H9 (cell line): ENCODE measurements around the gene PTPRJ. TPM values are rescaled to one million over a fixed set of nuclear protein-coding genes. Genes with fewer than 3 reads are reported as not detected.
"Not testable (repeated sequence)": the region's sequence is repeated elsewhere in the genome, so short reads cannot be mapped to it uniquely, and the experiment has no call there.

Experiments used
- DNase-seq: peaks from one replicate; pipeline ENCODE4 v3.0.0-alpha.2; 2017
- H2AFZ ChIP-seq: one replicate; pipeline ENCODE4 v1.6.1; 2013; ENCODE audit warnings: mild to moderate bottlenecking, low read length, control low read depth, moderate library complexity
- H2AK5ac ChIP-seq: 2 replicates; pipeline ENCODE4 v1.6.1; 2013; ENCODE audit warnings: low read length, control low read depth, mixed read lengths; ENCODE audit not compliant: insufficient read length
- H2BK120ac ChIP-seq: one replicate; pipeline ENCODE4 v1.6.1; 2013; ENCODE audit warnings: low read depth, mild to moderate bottlenecking, low read length, control low read depth, inconsistent platforms; ENCODE audit not compliant: poor library complexity, severe bottlenecking
- H2BK12ac ChIP-seq: 2 replicates; pipeline ENCODE4 v1.6.1; 2013; ENCODE audit warnings: low read length, control low read depth, mixed read lengths, low read depth; ENCODE audit not compliant: insufficient read length
- H2BK15ac ChIP-seq: 2 replicates; pipeline ENCODE4 v1.6.1; 2013; ENCODE audit warnings: low read depth, low read length, control low read depth
- H2BK20ac ChIP-seq: one replicate; pipeline ENCODE4 v1.6.1; 2013; ENCODE audit warnings: low read depth, mild to moderate bottlenecking, low read length, control low read depth, inconsistent platforms; ENCODE audit not compliant: poor library complexity, severe bottlenecking
- H2BK5ac ChIP-seq: 2 replicates; pipeline ENCODE4 v1.6.1; 2013; ENCODE audit warnings: low read length, control low read depth, mixed read lengths; ENCODE audit not compliant: insufficient read length
- H3K14ac ChIP-seq: 2 replicates; pipeline ENCODE4 v1.6.1; 2013; ENCODE audit warnings: low read length, control low read depth; ENCODE audit not compliant: insufficient read depth
- H3K18ac ChIP-seq: 2 replicates; pipeline ENCODE4 v1.6.1; 2013; ENCODE audit warnings: low read depth, mild to moderate bottlenecking, mixed read lengths, low read length, control low read depth; ENCODE audit not compliant: insufficient read length
- H3K23ac ChIP-seq: 2 replicates; pipeline ENCODE4 v1.6.1; 2013; ENCODE audit warnings: low read length, control low read depth, mixed read lengths, low read depth; ENCODE audit not compliant: insufficient read length
- H3K23me2 ChIP-seq: 2 replicates; pipeline ENCODE4 v1.6.1; 2013; ENCODE audit warnings: low read depth, mild to moderate bottlenecking, mixed read lengths, low read length, control low read depth; ENCODE audit not compliant: insufficient read length, poor library complexity, severe bottlenecking
- H3K27ac ChIP-seq: 2 replicates; pipeline ENCODE4 v1.5.1; 2013; ENCODE audit warnings: low read length, control low read depth, mixed read lengths, low read depth; ENCODE audit not compliant: insufficient read length
- H3K27me3 ChIP-seq: 2 replicates; pipeline ENCODE4 v1.6.1; 2013; ENCODE audit warnings: low read length, control low read depth, inconsistent platforms; ENCODE audit not compliant: insufficient read depth
- H3K4ac ChIP-seq: 2 replicates; pipeline ENCODE4 v1.6.1; 2013; ENCODE audit warnings: low read depth, mild to moderate bottlenecking, control low read depth, inconsistent platforms, low read length, moderate library complexity
- H3K4me1 ChIP-seq: 2 replicates; pipeline ENCODE4 v1.6.1; 2013; ENCODE audit warnings: low read length, control low read depth, inconsistent platforms; ENCODE audit not compliant: insufficient read depth
- H3K4me2 ChIP-seq: 2 replicates; pipeline ENCODE4 v1.6.1; 2013; ENCODE audit warnings: low read length, control low read depth, mixed read lengths; ENCODE audit not compliant: insufficient read length, insufficient read depth
- H3K56ac ChIP-seq: 2 replicates; pipeline ENCODE4 v1.6.1; 2013; ENCODE audit warnings: low read depth, mild to moderate bottlenecking, mixed read lengths, low read length, control low read depth; ENCODE audit not compliant: insufficient read length
- H3K79me1 ChIP-seq: 2 replicates; pipeline ENCODE4 v1.6.1; 2013; ENCODE audit warnings: low read depth, mild to moderate bottlenecking, moderate library complexity, low read length, control low read depth, inconsistent platforms; ENCODE audit not compliant: insufficient read depth, poor library complexity, severe bottlenecking
- H3K79me2 ChIP-seq: 2 replicates; pipeline ENCODE4 v1.6.1; 2013; ENCODE audit warnings: low read length, control low read depth, inconsistent platforms; ENCODE audit not compliant: insufficient read depth
- H3K9ac ChIP-seq: 2 replicates; pipeline ENCODE4 v1.6.1; 2013; ENCODE audit warnings: low read length, control low read depth, mixed read lengths; ENCODE audit not compliant: insufficient read length; ENCODE audit errors: extremely low read depth
- H3K9me3 ChIP-seq: one replicate; pipeline ENCODE4 v1.6.1; 2013; ENCODE audit warnings: low read depth, low read length, inconsistent platforms; ENCODE audit not compliant: control insufficient read depth
- H3T11ph ChIP-seq: one replicate; pipeline ENCODE4 v1.6.1; 2013; ENCODE audit warnings: mild to moderate bottlenecking, low read length, control low read depth, inconsistent platforms
- H4K20me1 ChIP-seq: one replicate; pipeline ENCODE4 v1.6.1; 2013; ENCODE audit not compliant: control insufficient read depth, insufficient read length, insufficient read depth
- H4K5ac ChIP-seq: 2 replicates; pipeline ENCODE4 v1.6.1; 2013; ENCODE audit warnings: low read depth, mild to moderate bottlenecking, mixed read lengths, low read length, control low read depth; ENCODE audit not compliant: insufficient read length
- H4K8ac ChIP-seq: replicated peaks from 2 replicates; pipeline ENCODE4 v1.6.1; 2013; ENCODE audit warnings: low read length, control low read depth, mixed read lengths, low read depth; ENCODE audit not compliant: insufficient read length
- H4K91ac ChIP-seq: 2 replicates; pipeline ENCODE4 v1.6.1; 2013; ENCODE audit warnings: low read depth, mild to moderate bottlenecking, moderate library complexity, mixed read lengths, low read length, control low read depth; ENCODE audit not compliant: insufficient read length
- H3K27ac Mint-ChIP-seq, 3 experiments: 2 replicates in 2 of 3; 3 replicates in 1 of 3; pipeline ENCODE4 v1.8.0; 2020 to 2021; ENCODE audit warnings: mixed read lengths in 3 of 3, mild to moderate bottlenecking in 1 of 3, moderate library complexity in 1 of 3
- H3K27me3 Mint-ChIP-seq: 2 replicates; pipeline ENCODE4 v1.8.0; 2021; ENCODE audit warnings: low read depth, mild to moderate bottlenecking, moderate library complexity, mixed read lengths
- H3K36me3 Mint-ChIP-seq, 3 experiments: 2 replicates in 2 of 3; 3 replicates in 1 of 3; pipeline ENCODE4 v1.8.0; 2020 to 2021; ENCODE audit warnings: low read depth in 3 of 3, mixed read lengths in 3 of 3; ENCODE audit not compliant: insufficient read depth in 1 of 3
- H3K4me1 Mint-ChIP-seq, 2 experiments: 2 replicates each; pipeline ENCODE4 v1.8.0; 2020; ENCODE audit warnings: mixed read lengths in 2 of 2
- H3K4me3 Mint-ChIP-seq, 2 experiments: 2 replicates in 1 of 2; 3 replicates in 1 of 2; pipeline ENCODE4 v1.8.0; 2020 to 2021; ENCODE audit warnings: mild to moderate bottlenecking in 2 of 2, mixed read lengths in 2 of 2, moderate library complexity in 1 of 2
- H3K9me3 Mint-ChIP-seq, 2 experiments: 2 replicates in 1 of 2; 3 replicates in 1 of 2; pipeline ENCODE4 v1.8.0; 2020; ENCODE audit warnings: mild to moderate bottlenecking in 2 of 2, mixed read lengths in 2 of 2, moderate library complexity in 1 of 2
- CTCF ChIP-seq: fragments of 200-600 bp; sonication (generic); conservative IDR thresholded peaks from 3 replicates; pipeline ENCODE4 v1.8.0; 2021; ENCODE audit warnings: antibody characterized with exemption, mild to moderate bottlenecking
- WGBS: extraction: QIAGEN DNeasy Blood & Tissue Kit; methylation state at CpG from one replicate; pipeline ENCODE4 v1.1.7; 2013; ENCODE audit warnings: missing lambda C conversion rate, low lambda C conversion rate, mixed read lengths; ENCODE audit not compliant: insufficient read length; ENCODE audit errors: extremely low coverage; 5-methylcytosine and 5-hydroxymethylcytosine counted together
- total RNA-seq: library from RNA; stranded (reverse); gene quantifications from 2 replicates; pipeline ENCODE4 v1.2.1, GENCODE V29; 2021

PTPRJ gene
- total RNA-seq, 1 experiment from 2014 or later, result 10.6 TPM

GRCh38 chr11:47932544-47932943, 47.8 kb upstream of the PTPRJ start:
- Histone ChIP-seq H4K20me1 (no peaks in the 10 kb centered on the region), H2BK5ac (no peak overlapping the region), H3K23ac (no peak overlapping the region), H2BK120ac (no peak overlapping the region), H3K23me2 (no peaks in the 10 kb centered on the region), H3K79me2 (no peaks in the 10 kb centered on the region), H3K4me2 (no peak overlapping the region), H2BK20ac (no peak overlapping the region), H3K27me3 (no peaks in the 10 kb centered on the region), H2BK15ac (no peak overlapping the region), H3K27ac (no peak overlapping the region), H3K56ac (no peak overlapping the region), H3K4me1 (no peaks in the 10 kb centered on the region), H3T11ph (no peak overlapping the region), H3K9me3 (no peaks in the 10 kb centered on the region), H4K5ac (no peak overlapping the region), H4K8ac (no peak overlapping the region), H4K91ac (no peak overlapping the region), H3K4ac (no peak overlapping the region), H2BK12ac (no peak overlapping the region), H3K14ac (no peak overlapping the region), H3K9ac (no peak overlapping the region), H2AFZ (no peak overlapping the region), H2AK5ac (no peak overlapping the region), H3K79me1 (no peaks in the 10 kb centered on the region), H3K18ac (no peak overlapping the region)
- no peak overlapping the region for H3K4me3 Mint-ChIP-seq
- H3K9me3 Mint-ChIP-seq, result no peaks in the 10 kb centered on the region
- no peak overlapping the region for H3K27ac Mint-ChIP-seq
- DNase-seq, result no peak
- no peaks in the 10 kb centered on the region for H3K27me3 Mint-ChIP-seq
- no peaks in the 10 kb centered on the region for H3K36me3 Mint-ChIP-seq
- TF ChIP-seq CTCF, result no peak
- H3K4me1 Mint-ChIP-seq, result peaks cover 7 to 8% of the 10 kb centered on the region in 2 experiments

DNA sequence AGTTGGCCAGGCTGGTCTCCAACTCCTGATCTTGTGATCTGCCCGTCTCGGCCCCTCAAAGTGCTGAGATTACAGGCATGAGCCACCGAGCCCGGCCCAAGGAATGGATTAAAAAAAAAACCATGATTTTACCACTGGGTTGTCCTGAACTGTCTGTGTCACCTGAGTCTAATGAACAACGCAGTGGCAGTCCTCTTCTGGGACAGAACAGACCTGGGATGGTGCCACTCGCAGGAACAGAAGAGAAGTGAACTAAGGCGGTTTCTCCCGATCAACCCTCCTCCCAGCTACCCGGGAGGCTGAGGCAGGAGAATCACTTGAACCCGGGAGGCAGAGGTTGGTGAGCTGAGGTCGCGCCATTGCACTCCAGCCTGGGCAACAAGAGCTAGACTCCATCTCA, 46.6 kb upstream of the PTPRJ start:
- H3K9me3 ChIP-seq, H2AFZ ChIP-seq, H3K4ac ChIP-seq, H2BK20ac ChIP-seq, H3K4me2 ChIP-seq, H2AK5ac ChIP-seq, H3T11ph ChIP-seq, H3K18ac ChIP-seq, H3K4me3 Mint-ChIP-seq, H3K4me1 ChIP-seq, H2BK120ac ChIP-seq, H3K4me1 Mint-ChIP-seq, H3K27me3 ChIP-seq, H3K79me1 ChIP-seq, H4K5ac ChIP-seq, H3K9ac ChIP-seq, H3K27me3 Mint-ChIP-seq, H3K9me3 Mint-ChIP-seq, H4K8ac ChIP-seq, H2BK12ac ChIP-seq, DNase-seq, H3K27ac ChIP-seq, H2BK15ac ChIP-seq, H3K27ac Mint-ChIP-seq, H4K91ac ChIP-seq, H2BK5ac ChIP-seq, H3K23ac ChIP-seq, H3K79me2 ChIP-seq, H3K23me2 ChIP-seq, H4K20me1 ChIP-seq, H3K56ac ChIP-seq, H3K36me3 Mint-ChIP-seq, H3K14ac ChIP-seq: not testable (repeated sequence)
- WGBS, result no CpG with 5 or more reads among the region's 12 CpGs
